ENCODE measurements around the gene NACC2.

Gene NACC2

DNA sequence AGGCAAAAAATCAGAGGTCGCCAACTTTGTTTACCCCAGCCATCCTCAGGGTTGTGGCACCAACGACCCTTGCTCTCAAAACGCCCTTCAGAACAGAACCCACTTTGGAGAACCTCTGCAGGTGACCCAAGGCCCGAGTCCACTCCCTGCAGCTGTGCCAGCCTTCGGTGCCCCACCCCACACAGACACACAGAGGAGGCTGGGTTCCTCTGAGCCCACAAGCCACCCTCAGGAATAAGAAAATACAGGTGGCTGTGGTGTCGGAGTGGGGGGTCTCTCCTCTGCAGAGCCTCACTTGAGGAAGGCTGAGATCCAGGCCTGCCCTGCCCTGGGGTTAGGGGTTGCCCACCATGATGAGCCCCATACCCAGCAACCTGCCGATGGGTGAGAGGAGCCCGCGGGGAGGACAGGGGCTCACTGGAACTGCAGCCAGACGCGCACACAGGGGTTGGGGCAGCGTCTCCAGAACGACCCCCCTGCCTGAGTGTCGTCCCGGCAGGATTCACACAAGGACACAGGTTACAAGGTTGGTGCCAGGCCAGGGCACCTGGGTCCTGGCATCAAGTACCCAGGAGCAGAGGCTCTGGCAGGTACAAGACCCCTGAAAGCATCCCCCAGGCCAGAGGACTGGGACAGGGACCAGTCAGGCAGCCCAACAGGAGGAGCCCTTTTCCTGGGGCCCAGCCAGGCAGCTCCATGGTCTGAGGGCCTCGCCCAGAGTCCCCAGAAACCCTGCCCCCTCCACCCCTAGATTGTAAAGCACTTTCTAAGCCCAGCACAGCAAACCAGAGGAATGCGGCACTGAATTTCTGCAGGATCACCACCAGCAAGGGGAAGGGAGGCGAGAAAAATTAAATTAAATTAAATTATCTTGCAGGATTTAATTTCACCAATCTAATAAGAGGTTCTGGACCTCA is 40.0 kb downstream of the NACC2 start:
- no peak for DNase-seq

DNA sequence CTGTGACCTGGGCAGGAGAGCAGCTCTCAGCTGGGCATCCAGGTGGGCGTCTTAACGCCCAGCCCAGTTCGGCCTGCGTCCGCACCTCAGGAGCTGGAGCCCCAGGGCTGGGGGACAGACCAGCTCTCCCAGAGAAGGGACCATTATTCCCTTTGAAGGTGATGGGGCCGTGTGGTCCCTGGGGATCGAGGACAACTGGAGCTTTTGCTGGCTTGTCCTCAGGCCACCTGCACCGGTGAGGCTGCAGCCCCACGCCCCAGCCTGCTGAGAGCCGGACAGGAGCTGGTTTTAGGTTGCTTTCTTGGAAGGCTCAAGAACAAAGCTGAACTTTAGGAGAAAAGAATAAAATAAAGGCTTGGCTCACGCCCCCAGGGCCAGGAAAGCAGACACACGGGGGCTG is 40.9 kb downstream of the NACC2 start:
- DNase-seq = no peak

DNA sequence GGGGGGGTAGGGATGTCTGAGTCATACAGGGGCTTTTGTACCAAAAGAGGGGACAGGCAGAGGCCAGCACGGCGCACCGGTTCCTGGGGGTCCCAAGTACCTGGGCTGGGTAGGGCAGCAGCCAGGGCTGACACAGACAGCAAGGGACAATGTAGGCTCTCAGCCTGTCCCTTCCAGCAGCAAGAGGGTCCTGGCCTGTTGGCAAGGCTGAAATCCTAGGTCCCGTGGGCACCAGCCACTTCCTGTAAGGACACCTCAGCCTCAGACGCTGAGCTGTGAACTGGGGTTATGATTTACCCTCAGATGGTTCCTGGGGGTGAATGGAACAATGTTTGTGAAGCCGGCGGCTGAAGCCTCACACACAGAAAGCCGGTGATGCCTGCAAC is 41.3 kb downstream of the NACC2 start:
- no peak for DNase-seq

- DNase-seq = no peak
Measured at GRCh38 chr9:136052991-136053756, 41.9 kb downstream of the NACC2 start.

GRCh38 chr9:136052472-136052880 is 42.6 kb downstream of the NACC2 start:
- DNase-seq = no peak

- no peak for DNase-seq
Measured at GRCh38 chr9:136051837-136052471, 43.1 kb downstream of the NACC2 start.

- no peak for DNase-seq
Measured at GRCh38 chr9:136051453-136051836, 43.6 kb downstream of the NACC2 start.

GRCh38 chr9:136050701-136051452 is 44.2 kb downstream of the NACC2 start:
- DNase-seq = no peak

GRCh38 chr9:136050266-136050700 is 44.8 kb downstream of the NACC2 start:
- no peak for DNase-seq

DNA sequence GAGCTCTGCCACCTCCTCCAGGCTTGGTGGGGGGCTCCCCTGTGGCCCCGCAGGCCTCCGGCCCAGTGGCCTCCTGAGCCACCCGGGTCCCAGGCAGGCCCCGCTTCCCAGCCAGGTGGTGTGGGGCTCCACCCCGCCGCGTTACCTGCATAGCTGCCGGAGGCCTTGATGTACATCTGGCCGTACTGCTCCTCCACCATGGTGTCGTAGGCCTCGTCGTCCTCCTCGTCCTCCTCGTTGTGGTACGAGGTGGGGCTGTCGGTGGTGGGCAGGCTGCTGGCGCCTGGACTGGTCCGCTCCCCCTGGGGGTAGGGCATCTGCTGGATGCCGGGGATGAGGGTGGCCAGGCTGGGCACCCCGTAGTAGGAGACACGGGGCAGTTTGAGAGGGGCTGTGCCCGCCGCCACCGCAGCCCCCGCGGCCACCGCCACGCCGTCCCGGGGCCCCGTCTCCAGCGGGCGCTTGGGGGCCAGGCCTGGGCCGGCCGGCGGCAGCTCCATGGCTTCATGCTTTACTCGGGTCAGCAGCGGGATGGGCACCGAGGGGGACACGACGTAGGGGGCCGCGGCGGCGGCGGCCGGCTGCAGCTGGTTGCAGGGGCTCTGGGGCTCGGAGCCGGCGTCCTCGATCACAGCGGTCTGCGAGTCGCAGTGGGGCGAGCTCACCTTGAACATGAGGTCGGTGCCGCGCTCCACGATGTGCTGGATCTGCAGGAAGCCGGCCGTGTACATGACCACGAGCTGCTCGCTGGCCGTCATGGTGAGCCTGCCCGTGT is 45.4 kb downstream of the NACC2 start:
- DNase-seq = no peak

GRCh38 chr9:136048560-136049411 is 46.3 kb downstream of the NACC2 start:
- no peak for DNase-seq

DNA sequence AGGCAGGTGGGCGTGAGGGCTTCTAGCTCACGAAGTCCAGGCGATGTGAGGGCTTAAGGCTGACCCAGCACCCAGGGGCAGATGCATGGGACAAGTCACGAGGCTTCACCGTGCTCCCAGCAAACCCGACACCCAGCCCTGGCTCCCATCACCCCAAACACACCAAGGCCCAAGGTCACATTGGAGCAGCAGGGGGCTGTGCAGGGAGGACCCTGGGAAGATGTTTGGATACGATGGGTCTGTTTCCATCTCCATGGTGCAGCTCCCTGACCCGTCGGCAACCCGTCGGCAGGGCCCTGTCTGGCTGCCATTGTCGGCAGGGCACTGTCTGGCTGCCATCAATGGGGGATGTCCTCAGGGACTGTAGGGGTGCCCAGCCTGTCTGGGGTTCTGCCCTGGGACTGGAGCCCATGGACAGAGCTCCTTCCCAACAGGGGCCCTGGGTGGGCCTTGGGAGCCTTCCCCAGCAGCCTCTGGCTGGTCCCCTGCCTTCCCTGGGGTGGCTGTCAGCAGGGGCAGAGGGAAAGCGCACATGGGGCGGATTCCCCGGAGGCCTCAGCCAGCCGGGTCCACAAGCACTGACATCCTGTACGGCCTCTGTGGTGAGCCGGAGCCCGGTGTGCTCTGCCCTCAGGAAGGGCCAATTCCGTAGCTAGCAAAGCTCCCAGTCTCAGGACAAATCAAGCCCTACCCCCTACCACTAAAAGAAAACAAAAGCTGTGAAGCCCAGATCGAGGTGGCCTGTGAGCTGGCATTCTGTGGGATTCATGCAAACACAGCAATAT is 47.1 kb downstream of the NACC2 start:
- no peak for DNase-seq

DNA sequence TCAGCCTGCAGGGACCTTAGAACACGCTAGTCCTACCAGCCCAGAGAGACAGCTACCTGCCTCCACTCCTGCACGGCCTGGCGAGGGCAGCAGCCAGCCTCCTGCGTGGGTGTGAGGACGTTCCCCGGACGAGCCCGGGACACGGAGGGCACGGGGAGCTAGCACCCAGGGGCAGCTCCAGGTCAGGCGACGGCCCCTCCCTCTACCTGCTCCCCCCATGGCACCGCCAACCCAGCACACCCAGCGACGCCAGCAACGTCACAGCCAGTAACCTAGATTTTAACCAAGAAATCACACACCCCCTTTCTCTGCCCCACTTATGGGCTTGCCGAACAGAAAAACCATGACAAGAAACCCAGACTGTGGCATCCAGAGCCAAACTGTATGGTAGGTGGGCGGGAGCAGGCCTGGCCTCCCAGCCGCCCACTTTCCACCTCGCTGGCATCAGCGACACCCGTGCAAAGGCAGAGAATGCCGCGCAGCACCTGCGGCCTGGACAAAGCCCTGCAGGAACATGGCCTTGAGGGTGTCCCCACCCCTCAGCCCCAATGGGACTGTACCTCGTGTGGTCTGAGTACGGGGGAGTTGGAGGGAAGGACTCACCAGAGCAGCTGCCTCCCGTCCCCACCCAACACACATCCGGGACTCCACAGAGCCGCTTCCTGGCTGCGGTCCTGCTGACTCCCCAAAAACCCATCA is 47.9 kb downstream of the NACC2 start:
- no peak for DNase-seq

DNA sequence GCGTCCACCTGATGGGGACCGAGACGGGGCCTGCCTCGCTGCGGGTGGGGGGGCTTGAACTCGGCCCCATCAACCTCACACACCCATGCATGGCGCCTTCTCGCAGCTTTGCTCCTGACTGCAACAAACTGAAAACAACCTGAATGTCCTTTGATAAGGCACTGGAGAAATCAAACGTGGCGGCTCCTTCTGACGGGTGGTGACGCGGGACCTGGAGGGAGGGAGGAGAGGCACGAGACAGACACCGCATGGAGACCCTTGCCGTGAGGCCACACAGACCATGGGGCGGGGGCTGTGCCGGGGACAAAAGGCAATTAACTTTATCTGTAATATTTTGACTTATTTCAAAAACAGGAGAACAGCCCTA is 48.6 kb downstream of the NACC2 start:
- no peak for DNase-seq

DNA sequence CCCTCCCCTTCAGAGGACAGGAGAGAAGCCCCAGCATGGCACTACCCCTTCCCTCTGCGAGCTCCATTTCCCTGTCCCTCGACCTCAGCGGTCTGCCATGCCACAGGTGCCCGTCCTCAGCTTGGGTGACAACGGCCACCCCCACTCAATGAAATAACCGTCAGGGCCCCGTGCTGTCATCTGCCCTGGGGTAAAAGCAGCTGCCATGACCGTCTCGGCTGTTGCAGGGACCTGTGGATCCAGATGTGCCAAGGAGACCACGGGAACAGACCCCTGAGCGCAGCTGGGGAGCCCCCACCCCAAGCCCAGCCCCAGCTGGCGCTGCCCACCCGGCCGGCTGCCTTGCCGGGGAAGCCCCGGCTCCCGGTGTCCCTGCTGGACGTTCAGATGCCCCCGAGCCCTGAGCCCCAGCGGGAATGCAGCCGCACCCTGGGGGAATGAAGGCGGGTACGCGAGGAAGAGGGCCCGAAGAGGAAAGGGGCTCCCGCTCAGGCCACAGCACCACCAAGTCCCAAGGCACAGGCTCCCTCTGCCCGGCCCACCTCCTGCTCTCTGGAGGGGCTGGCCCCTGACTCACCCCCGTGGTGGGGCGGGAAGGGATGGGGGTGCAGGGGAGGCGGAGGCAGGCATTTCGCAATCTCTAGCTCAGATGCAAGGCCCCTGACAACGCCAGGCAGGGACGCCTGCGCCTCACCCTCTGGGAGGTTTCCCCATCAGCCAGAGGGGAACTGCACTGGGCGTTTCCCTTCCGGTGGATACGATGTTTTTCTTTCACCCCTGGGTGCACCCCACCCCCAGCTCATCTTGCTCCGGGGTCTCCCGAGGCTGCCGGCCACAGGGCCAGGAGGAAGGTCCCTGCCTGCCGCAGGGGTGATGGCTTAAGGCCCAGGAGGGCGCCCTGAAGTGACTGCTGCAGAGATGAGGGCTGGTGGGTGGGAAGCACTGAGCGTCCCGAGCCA is 49.2 kb downstream of the NACC2 start:
- DNase-seq = no peak

- DNase-seq = no peak
Measured at GRCh38 chr9:136044971-136045594, 50.0 kb downstream of the NACC2 start.

DNA sequence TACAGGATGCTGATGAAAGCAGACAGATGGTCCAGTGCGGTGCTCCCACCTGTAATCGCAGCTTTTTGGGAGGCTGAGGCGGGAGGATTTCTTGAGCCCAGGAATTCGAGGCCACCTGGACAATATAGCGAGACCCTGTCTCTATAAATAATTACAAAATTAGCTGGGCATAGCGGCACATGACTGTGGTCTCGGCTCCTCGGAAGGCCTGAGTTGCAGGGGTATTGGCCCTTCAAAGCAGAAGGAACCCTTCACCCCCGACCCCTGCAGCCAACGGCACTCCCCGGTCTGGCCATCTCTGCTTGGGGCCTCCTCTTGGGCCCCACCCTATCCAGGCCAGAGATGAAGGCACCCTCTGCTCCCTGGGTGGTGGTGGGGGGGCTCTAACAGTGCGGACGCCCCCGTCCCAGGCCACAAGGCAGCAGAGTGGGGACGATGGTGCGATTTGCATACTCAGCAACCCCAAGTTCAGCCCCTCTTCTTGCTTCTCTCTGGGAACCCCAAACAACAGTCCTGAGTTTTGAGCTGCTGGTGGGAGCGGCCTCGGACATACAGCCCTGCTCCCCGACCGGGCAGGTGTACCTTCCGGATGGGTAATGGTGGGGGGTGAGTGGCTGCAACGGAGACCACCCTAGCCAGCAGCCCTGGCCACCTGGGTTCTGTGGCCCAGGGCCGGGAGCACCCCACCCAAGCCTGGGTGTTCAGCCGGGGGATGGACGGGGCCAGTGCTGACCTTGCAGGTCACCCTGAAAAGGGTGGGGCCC is 50.7 kb downstream of the NACC2 start:
- DNase-seq = no peak

Measured in activated naive CD4-positive, alpha-beta T cell (primary cell).